Measurements from ENCODE around the gene HOXA3.

The HOXA3 gene

DNA sequence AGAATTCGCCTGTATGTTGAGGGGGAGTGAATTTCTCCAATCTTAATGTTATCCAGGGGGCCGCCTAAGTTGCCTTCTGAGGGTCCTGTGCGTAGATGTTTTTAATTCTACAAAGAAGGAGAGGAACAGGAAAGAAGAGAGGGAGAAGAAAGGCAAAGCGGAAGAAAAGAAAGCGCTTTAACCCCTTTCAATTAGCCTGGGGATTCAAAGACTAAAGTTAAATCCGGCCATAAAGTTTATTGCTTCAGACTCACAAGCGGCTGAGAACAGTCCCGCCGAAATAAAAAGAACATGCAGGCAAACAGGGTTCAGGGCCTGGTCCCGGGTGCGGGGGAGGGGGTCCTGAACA, 13.4 kb downstream of the HOXA3 start:
- no peak for TF ChIP-seq CTCF (conservative IDR thresholded peaks at IDR 0.05)
- no peak overlapping the region for H3K27ac ChIP-seq

DNA sequence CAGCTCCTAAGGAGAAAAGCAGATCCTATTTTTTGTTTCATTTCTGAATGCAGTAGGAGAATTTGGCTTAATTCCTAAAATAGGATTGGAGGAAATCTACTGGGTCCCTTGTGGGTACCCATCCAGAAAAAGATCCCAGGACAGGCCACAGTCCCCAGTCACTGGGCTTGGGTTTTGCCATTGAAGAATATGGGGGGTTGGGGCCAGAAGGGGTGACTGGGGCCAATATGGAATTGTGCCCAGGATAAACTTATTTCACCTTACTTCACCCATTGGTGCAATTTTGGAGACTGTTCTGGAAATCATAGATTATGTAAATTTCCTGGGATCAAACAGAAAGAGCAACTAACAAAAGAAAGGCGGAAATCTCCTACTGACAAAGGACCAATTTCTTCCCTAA, 13.9 kb downstream of the HOXA3 start:
- no peak overlapping the region for H3K27ac ChIP-seq
- no peak for TF ChIP-seq CTCF (conservative IDR thresholded peaks at IDR 0.05)

GRCh38 chr7:27137640-27138315, 14.6 kb downstream of the HOXA3 start:
- no peak for TF ChIP-seq CTCF (conservative IDR thresholded peaks at IDR 0.05)
- H3K27ac ChIP-seq: no peak overlapping the region

GRCh38 chr7:27134392-27134791, 18.0 kb downstream of the HOXA3 start:
- no peak overlapping the region for H3K27ac ChIP-seq
- no peak for TF ChIP-seq CTCF (conservative IDR thresholded peaks at IDR 0.05)

DNA sequence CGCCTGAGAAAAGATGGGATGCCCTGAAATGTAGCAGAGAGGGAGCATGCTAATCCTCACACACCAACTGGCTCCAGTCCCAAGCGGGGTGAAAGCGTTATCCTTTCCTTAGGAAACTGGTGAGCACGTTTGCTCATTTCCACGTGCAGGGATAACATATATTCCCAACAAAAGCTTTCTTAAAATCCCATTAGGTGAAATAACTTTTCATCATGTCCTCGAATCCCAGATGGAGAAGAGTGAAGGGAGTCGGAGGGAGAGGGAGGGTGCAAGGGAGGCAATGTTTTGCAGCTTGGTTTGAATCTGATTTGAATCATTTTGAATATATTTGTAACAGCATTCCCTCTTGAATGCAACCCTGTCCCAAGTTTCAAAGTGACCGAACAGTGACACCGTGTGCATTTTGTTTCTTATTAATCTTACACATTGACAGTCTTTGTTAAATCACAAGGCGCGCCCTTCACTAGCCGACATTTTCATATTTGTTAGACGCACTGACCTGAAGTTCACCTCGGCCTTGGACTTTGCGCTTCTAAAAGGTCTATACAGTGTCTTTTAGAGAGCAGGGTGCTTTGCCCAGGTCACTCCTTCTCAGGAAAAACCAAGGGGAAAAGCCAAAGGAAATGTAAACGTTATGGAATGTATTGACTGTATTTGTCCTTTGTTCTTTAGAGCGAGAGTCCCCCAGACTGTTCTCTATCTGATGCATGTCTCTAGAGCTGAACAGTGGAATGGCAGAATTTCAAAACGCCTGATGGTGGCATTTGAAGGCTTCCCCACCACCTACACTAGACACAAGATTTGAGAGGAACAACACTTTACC, 18.8 kb downstream of the HOXA3 start:
- H3K27ac ChIP-seq: no peak overlapping the region
- TF ChIP-seq CTCF (conservative IDR thresholded peaks at IDR 0.05): no peak

DNA sequence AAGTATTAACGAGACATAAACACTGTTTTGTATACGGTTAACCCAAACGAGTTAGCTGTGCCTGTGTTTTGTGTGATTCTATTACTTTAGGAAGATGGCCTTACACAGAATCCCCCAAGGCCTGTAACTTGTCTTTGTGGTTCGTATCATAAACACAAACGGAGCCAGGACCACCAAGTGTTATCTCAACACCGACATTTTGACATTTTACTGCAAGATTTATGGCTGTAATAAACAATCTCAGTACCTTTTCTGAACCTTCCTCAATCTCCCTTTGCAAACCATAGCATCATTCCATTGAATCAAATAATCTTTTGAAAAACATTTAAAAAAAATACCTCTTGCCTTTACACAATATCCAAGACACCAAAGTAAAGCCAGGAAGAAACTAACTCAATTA, 19.4 kb downstream of the HOXA3 start:
- TF ChIP-seq CTCF (conservative IDR thresholded peaks at IDR 0.05): no peak
- H3K27ac ChIP-seq: no peak overlapping the region

DNA sequence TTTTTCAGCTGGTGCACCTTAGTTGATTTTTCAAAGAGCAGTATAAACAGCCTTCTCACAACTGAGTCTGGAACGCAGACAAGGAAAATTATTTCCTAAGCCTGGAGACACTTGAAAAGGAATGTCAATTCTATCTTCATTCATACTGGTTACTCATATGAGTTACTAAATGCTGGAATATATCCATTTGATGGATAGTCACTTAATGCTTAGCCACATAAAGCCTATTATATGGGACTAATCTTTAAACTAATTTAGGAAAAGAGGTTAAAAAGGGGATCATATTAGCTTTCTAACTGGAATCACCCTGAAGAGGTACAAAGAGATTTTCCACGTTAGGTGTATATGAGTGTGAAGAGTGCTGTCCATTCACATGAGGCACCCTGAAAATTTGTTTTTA, 20.2 kb downstream of the HOXA3 start:
- H3K27ac ChIP-seq: no peak overlapping the region

More for the DNA sequence above, 20.2 kb downstream of the HOXA3 start:
- no peak for TF ChIP-seq CTCF (conservative IDR thresholded peaks at IDR 0.05)
